Panc1 (cell line): Measurements from ENCODE around the gene NXPH1. TPM values are rescaled to one million over a fixed set of nuclear protein-coding genes. Genes with fewer than 3 reads are reported as not detected.

Experiments
- ATAC-seq: fragments of 200-7000 bp; cut with Tn5 transposase; 2 replicates; pipeline ENCODE4 v1.9.1; 2020; ENCODE audit warnings: mild to moderate bottlenecking, moderate library complexity
- BruUV-seq: library from RNA; stranded (reverse); fragments of 400-500 nt; replicated peaks from 2 replicates; lab custom pipeline; 2021; lab: Mats Ljungman, UMichigan
- CTCF ChIA-PET: fragments of 300-600 bp; sonication (Branson Sonifier 250); formaldehyde crosslinking; loops from one replicate; lab custom pipeline; 2022; ENCODE audit warnings: antibody characterized with exemption; lab: Charles Lee
- POLR2A ChIA-PET: fragments of 300-600 bp; sonication (Branson Sonifier 250); formaldehyde crosslinking; loops from one replicate; lab custom pipeline; 2022; ENCODE audit warnings: antibody characterized with exemption; lab: Charles Lee
- DNase-seq: peaks from one replicate; pipeline ENCODE4 v3.0.0-alpha.2; 2010; ENCODE audit warnings: low read depth, low spot score
- H3K27ac ChIP-seq: 2 replicates; pipeline ENCODE4 v1.5.1; 2011; ENCODE audit warnings: mild to moderate bottlenecking, low read length, inconsistent platforms
- H3K27me3 ChIP-seq: fragments of 200-500 bp; sonication (Bioruptor generic); 2 replicates; pipeline ENCODE4 v1.6.0; 2014; ENCODE audit warnings: low read length, inconsistent platforms; ENCODE audit not compliant: control insufficient read depth, insufficient read depth
- H3K36me3 ChIP-seq: fragments of 200-500 bp; sonication (Bioruptor generic); 2 replicates; pipeline ENCODE4 v1.5.1; 2014; ENCODE audit warnings: inconsistent platforms, mild to moderate bottlenecking, low read length, moderate library complexity; ENCODE audit not compliant: control insufficient read depth, insufficient read depth
- H3K4me1 ChIP-seq: 2 replicates; pipeline ENCODE4 v1.5.1; 2011; ENCODE audit warnings: inconsistent platforms, mild to moderate bottlenecking, low read length, moderate library complexity; ENCODE audit not compliant: control insufficient read depth, insufficient read depth
- H3K4me3 ChIP-seq, 2 experiments: 2 replicates each; pipeline ENCODE4 v1.5.1; 2011 to 2012; ENCODE audit warnings: low read depth in 2 of 2, low read length in 2 of 2, mild to moderate bottlenecking in 2 of 2, inconsistent platforms in 1 of 2, moderate library complexity in 1 of 2
- H3K9me3 ChIP-seq: fragments of 200-500 bp; sonication (Bioruptor generic); 2 replicates; pipeline ENCODE4 v1.5.1; 2014; ENCODE audit warnings: low read depth, mild to moderate bottlenecking, inconsistent platforms, low read length, moderate library complexity; ENCODE audit not compliant: control insufficient read depth, insufficient read depth
- CTCF ChIP-seq: fragments of 450-650 bp; IDR thresholded peaks from 2 replicates; pipeline ENCODE4 v1.5.1; 2017; ENCODE audit warnings: mild to moderate bottlenecking
- POLR2AphosphoS5 ChIP-seq: IDR thresholded peaks from 2 replicates; pipeline ENCODE4 v1.6.1; 2012; ENCODE audit warnings: mild to moderate bottlenecking, low read depth, low read length, moderate library complexity
- REST ChIP-seq, 2 experiments: IDR thresholded peaks; 2 replicates each; pipeline ENCODE4 v1.6.1; 2011 to 2012; ENCODE audit warnings: low read depth in 2 of 2, control low read depth in 1 of 2, low read length in 1 of 2, mild to moderate bottlenecking in 1 of 2, moderate library complexity in 1 of 2; ENCODE audit not compliant: insufficient read depth in 1 of 2
- SIN3A ChIP-seq: IDR thresholded peaks from 2 replicates; pipeline ENCODE4 v1.6.1; 2012; ENCODE audit warnings: low read depth, mild to moderate bottlenecking, low read length, moderate library complexity, borderline replicate concordance; ENCODE audit not compliant: insufficient read depth
- TCF7L2 ChIP-seq: IDR thresholded peaks from 2 replicates; pipeline ENCODE4 v1.6.1; 2011; ENCODE audit warnings: mild to moderate bottlenecking, low read depth, low read length, inconsistent platforms
- in situ Hi-C: cut with HindIII; loops from 2 replicates; pipeline ENCODE4 v1.10.0; 2016; ENCODE audit warnings: low sequenced_read_pairs, low pct_unique_long_range_greater_than_20kb
- intact Hi-C: fragments of 100-400 bp; cut with micrococcal nuclease; formaldehyde crosslinking; loops from one replicate; pipeline ENCODE4 v1.10.0; 2022; ENCODE audit not compliant: unreplicated experiment
- total RNA-seq: library from RNA; stranded (reverse); gene quantifications from one replicate; pipeline ENCODE4 v1.2.1, GENCODE V29; 2021; ENCODE audit not compliant: unreplicated experiment

NXPH1 gene
- total RNA-seq, 1 experiment from 2014 or later = not detected

- H3K36me3 ChIP-seq = no peaks in the 10 kb centered on the region
- DNase-seq (no peak), ATAC-seq (no peak)
- no peaks in the 10 kb centered on the region for H3K9me3 ChIP-seq
- no peak overlapping the region for H3K27ac ChIP-seq
- H3K4me3 ChIP-seq = no peak overlapping the region
- in situ Hi-C loops (no loop called here), intact Hi-C loops (no loop called here)
- BruUV-seq = no TSS peak
- no peak for TF ChIP-seq CTCF
- TF ChIP-seq SIN3A = no peak
- TF ChIP-seq REST (IDR thresholded peaks at IDR 0.05; ENCODE audit: insufficient read depth in 1 of 2, low read depth in 2 of 2, low read length in 1 of 2) = no peak
- TF ChIP-seq TCF7L2 = no peak
- no peaks in the 10 kb centered on the region for H3K27me3 ChIP-seq
- no peaks in the 10 kb centered on the region for H3K4me1 ChIP-seq
- ChIA-PET POLR2A (interaction anchor here (0.6 kb wide), 1 partner anchor 34 kb away, joined by 3 read pairs; no protein-coding TSS in a partner anchor), CTCF (no interaction called here)
These were observed 156.8 kb downstream of the NXPH1 start for GRCh38 chr7:8590225-8590624.

GRCh38 chr7:8590791-8591190, 157.4 kb downstream of the NXPH1 start:
- ChIA-PET CTCF (no interaction called here), POLR2A (interaction anchor here (0.6 kb wide), 1 partner anchor 34 kb away, joined by 3 read pairs; no protein-coding TSS in a partner anchor)
- TF ChIP-seq SIN3A (no peak), TCF7L2 (no peak), POLR2AphosphoS5 (no peak), REST (IDR thresholded peaks at IDR 0.05; ENCODE audit: insufficient read depth in 1 of 2, low read depth in 2 of 2, low read length in 1 of 2) (no peak), CTCF (no peak)
- ATAC-seq = no peak
- Histone ChIP-seq H3K27ac (no peak overlapping the region), H3K9me3 (no peaks in the 10 kb centered on the region), H3K36me3 (no peaks in the 10 kb centered on the region), H3K4me3 (no peak overlapping the region), H3K4me1 (no peaks in the 10 kb centered on the region), H3K27me3 (no peaks in the 10 kb centered on the region)
- in situ Hi-C loops = no loop called here
- BruUV-seq = no TSS peak
- DNase-seq = no peak
- intact Hi-C loops = no loop called here
